H1 (cell line): ENCODE results near the gene CATSPERD. TPM values are rescaled to one million over a fixed set of nuclear protein-coding genes. Genes with fewer than 3 reads are reported as not detected.

Experiments
- CTCF ChIA-PET: fragments of 300-600 bp; sonication (Branson Sonifier 250); formaldehyde crosslinking; loops from one replicate; lab custom pipeline; 2021; ENCODE audit not compliant: partially characterized antibody; lab: Charles Lee
- POLR2A ChIA-PET: fragments of 300-600 bp; sonication (Branson Sonifier 250); formaldehyde crosslinking; loops from one replicate; lab custom pipeline; 2021; ENCODE audit warnings: inconsistent platforms; ENCODE audit not compliant: partially characterized antibody; lab: Charles Lee
- DNase-seq, 2 experiments: peaks; one replicate each; pipeline versions ENCODE4 v3.0.0 to v3.0.0-alpha.2; 2010 to 2022; ENCODE audit warnings: low spot score in 2 of 2, low read depth in 1 of 2, mixed read lengths in 1 of 2
- FAIRE-seq: peaks from 2 replicates; lab custom pipeline; 2011; peaks lifted over from hg19 to GRCh38; lab: Jason Lieb, UNC
- H2AFZ ChIP-seq: 2 replicates; pipeline ENCODE4 v1.8.1; 2012; ENCODE audit warnings: low read length, inconsistent platforms
- H2AK5ac ChIP-seq: 2 replicates; pipeline ENCODE4 v1.6.1; 2013; ENCODE audit warnings: low read depth, low read length
- H2BK120ac ChIP-seq: replicated peaks from 2 replicates; pipeline ENCODE3; 2013; ENCODE audit warnings: low read depth, low read length, inconsistent platforms
- H2BK12ac ChIP-seq: 2 replicates; pipeline ENCODE4 v1.6.1; 2013; ENCODE audit warnings: low read depth, low read length
- H2BK15ac ChIP-seq: 2 replicates; pipeline ENCODE4 v1.6.1; 2013; ENCODE audit warnings: low read length
- H2BK20ac ChIP-seq: 2 replicates; pipeline ENCODE4 v1.6.1; 2013; ENCODE audit warnings: low read length
- H2BK5ac ChIP-seq: 2 replicates; pipeline ENCODE4 v1.6.1; 2013; ENCODE audit warnings: low read depth, low read length
- H3K14ac ChIP-seq: 2 replicates; pipeline ENCODE4 v1.6.1; 2013; ENCODE audit warnings: inconsistent platforms; ENCODE audit not compliant: insufficient read length
- H3K18ac ChIP-seq: 2 replicates; pipeline ENCODE4 v1.6.1; 2013; ENCODE audit warnings: low read length; ENCODE audit errors: extremely low read depth
- H3K23ac ChIP-seq: 2 replicates; pipeline ENCODE4 v1.6.1; 2013; ENCODE audit warnings: inconsistent platforms; ENCODE audit not compliant: insufficient read length
- H3K23me2 ChIP-seq: 2 replicates; pipeline ENCODE4 v1.6.1; 2013; ENCODE audit warnings: low read depth, low read length
- H3K27ac ChIP-seq: 2 replicates; pipeline ENCODE4 v1.6.1; 2011; ENCODE audit warnings: low read depth, low read length, inconsistent platforms
- H3K27me3 ChIP-seq, 4 experiments: replicated peaks in 1 of 4; 1 replicate in 1 of 4; 2 replicates in 3 of 4; pipeline versions ENCODE4 v1.6.1 to v1.8.1; 2011 to 2013; ENCODE audit warnings: low read length in 3 of 4, mild to moderate bottlenecking in 3 of 4, inconsistent platforms in 2 of 4, mixed read lengths in 2 of 4, moderate library complexity in 1 of 4; ENCODE audit not compliant: control insufficient read depth in 3 of 4, insufficient read depth in 3 of 4; ENCODE audit errors: extremely low read depth in 1 of 4
- H3K36me3 ChIP-seq, 4 experiments: 2 replicates each; pipeline versions ENCODE4 v1.6.1 to v1.8.1; 2011 to 2013; ENCODE audit warnings: mild to moderate bottlenecking in 4 of 4, low read length in 3 of 4, moderate library complexity in 2 of 4, control low read depth in 1 of 4, inconsistent platforms in 1 of 4; ENCODE audit not compliant: insufficient read depth in 4 of 4, control insufficient read depth in 2 of 4
- H3K4ac ChIP-seq: replicated peaks from 2 replicates; pipeline ENCODE3; 2013; ENCODE audit warnings: low read length, low read depth, mixed read lengths, inconsistent platforms; ENCODE audit not compliant: insufficient read length
- H3K4me1 ChIP-seq, 4 experiments: replicated peaks in 1 of 4; 1 replicate in 1 of 4; 2 replicates in 3 of 4; pipeline versions ENCODE4 v1.6.1 to v1.8.1; 2011 to 2013; ENCODE audit warnings: low read length in 3 of 4, inconsistent platforms in 2 of 4, mixed read lengths in 1 of 4; ENCODE audit not compliant: insufficient read depth in 4 of 4, control insufficient read depth in 3 of 4
- H3K4me2 ChIP-seq, 2 experiments: 2 replicates each; pipeline versions ENCODE4 v1.6.1 to v1.8.1; 2011 to 2013; ENCODE audit warnings: low read depth in 2 of 2, low read length in 2 of 2, control low read depth in 1 of 2, inconsistent platforms in 1 of 2, mild to moderate bottlenecking in 1 of 2; ENCODE audit not compliant: insufficient read depth in 1 of 2
- H3K4me3 ChIP-seq, 4 experiments: fragments of 200-600, 300-600 bp in 1 of 4; sonication (generic), shearing (Covaris generic), sonication (Bioruptor Twin) in 1 of 4; 2 replicates each; pipeline versions ENCODE4 v1.5.1 to v1.8.1; 2011 to 2016; ENCODE audit warnings: low read length in 4 of 4, low read depth in 3 of 4, control low read depth in 2 of 4, inconsistent platforms in 2 of 4, mild to moderate bottlenecking in 2 of 4, mixed read lengths in 1 of 4, moderate library complexity in 1 of 4; ENCODE audit not compliant: insufficient read depth in 2 of 4; ENCODE audit errors: extremely low read depth in 1 of 4
- H3K56ac ChIP-seq: replicated peaks from 2 replicates; pipeline ENCODE3; 2013; ENCODE audit warnings: low read depth, mild to moderate bottlenecking, mixed read lengths, low read length, inconsistent platforms; ENCODE audit not compliant: insufficient read length
- H3K79me1 ChIP-seq: 2 replicates; pipeline ENCODE4 v1.6.1; 2013; ENCODE audit warnings: low read depth, low read length, control low read depth
- H3K79me2 ChIP-seq, 2 experiments: 2 replicates each; pipeline versions ENCODE4 v1.6.1 to v1.8.1; 2012 to 2013; ENCODE audit warnings: low read length in 2 of 2, mild to moderate bottlenecking in 2 of 2, inconsistent platforms in 1 of 2; ENCODE audit not compliant: insufficient read depth in 2 of 2, control insufficient read depth in 1 of 2
- H3K9ac ChIP-seq, 4 experiments: replicated peaks in 1 of 4; 1 replicate in 1 of 4; 2 replicates in 3 of 4; pipeline versions ENCODE4 v1.6.1 to v1.8.1; 2011 to 2013; ENCODE audit warnings: low read depth in 3 of 4, low read length in 3 of 4, control low read depth in 2 of 4, mild to moderate bottlenecking in 2 of 4, moderate library complexity in 2 of 4, inconsistent platforms in 1 of 4; ENCODE audit errors: extremely low read depth in 1 of 4
- H3K9me3 ChIP-seq, 2 experiments: 2 replicates each; pipeline versions ENCODE4 v1.6.1 to v1.8.1; 2012 to 2013; ENCODE audit warnings: mild to moderate bottlenecking in 2 of 2, moderate library complexity in 2 of 2, control low read depth in 1 of 2, inconsistent platforms in 1 of 2, low read depth in 1 of 2, low read length in 1 of 2, mixed read lengths in 1 of 2; ENCODE audit not compliant: insufficient read depth in 2 of 2
- H4K20me1 ChIP-seq, 2 experiments: replicated peaks in 1 of 2; 2 replicates each; pipeline versions ENCODE3 to v1.8.1; 2011 to 2013; ENCODE audit warnings: inconsistent platforms in 2 of 2, low read length in 2 of 2, mild to moderate bottlenecking in 1 of 2; ENCODE audit not compliant: insufficient read depth in 2 of 2, control insufficient read depth in 1 of 2
- H4K5ac ChIP-seq: 2 replicates; pipeline ENCODE4 v1.6.1; 2013; ENCODE audit warnings: low read length, low read depth, mixed read lengths, inconsistent platforms; ENCODE audit not compliant: insufficient read length
- H4K8ac ChIP-seq: 2 replicates; pipeline ENCODE4 v1.8.0; 2013; ENCODE audit warnings: mild to moderate bottlenecking, moderate library complexity, low read length, inconsistent platforms; ENCODE audit not compliant: insufficient read depth; ENCODE audit errors: extremely low read depth
- H4K91ac ChIP-seq: replicated peaks from 2 replicates; pipeline ENCODE3; 2013; ENCODE audit warnings: low read length, mixed read lengths, inconsistent platforms; ENCODE audit not compliant: insufficient read length
- CBX5 ChIP-seq: fragments of 300-800, 300-1000 bp; sonication (generic); IDR thresholded peaks from 2 replicates; pipeline ENCODE4 v1.7.1; 2016; ENCODE audit warnings: antibody characterized with exemption, low read length, low read depth
- EZH2 ChIP-seq: fragments of 200-600 bp; sonication (generic); IDR thresholded peaks from 2 replicates; pipeline ENCODE4 v1.7.1; 2012; ENCODE audit warnings: low read depth, mild to moderate bottlenecking, moderate library complexity, low read length, inconsistent platforms; ENCODE audit not compliant: severe bottlenecking
- MAX ChIP-seq: IDR thresholded peaks from 2 replicates; pipeline ENCODE4 v1.6.1; 2012; ENCODE audit warnings: inconsistent platforms
- NRF1 ChIP-seq: IDR thresholded peaks from 2 replicates; pipeline ENCODE4 v1.6.1; 2011; ENCODE audit warnings: mild to moderate bottlenecking, low read depth, low read length, improper control_type of control experiment
- POLR2AphosphoS5 ChIP-seq: IDR thresholded peaks from 2 replicates; pipeline ENCODE4 v1.6.1; 2011; ENCODE audit warnings: low read depth, low read length
- RBBP5 ChIP-seq: IDR thresholded peaks from 2 replicates; pipeline ENCODE4 v1.7.1; 2012; ENCODE audit warnings: low read depth, mild to moderate bottlenecking, inconsistent platforms, low read length, moderate library complexity, borderline replicate concordance
- SIRT6 ChIP-seq: IDR thresholded peaks from one replicate; pipeline ENCODE4 v1.7.1; 2012; ENCODE audit warnings: low read length, inconsistent platforms
- TEAD4 ChIP-seq: IDR thresholded peaks from 2 replicates; pipeline ENCODE4 v1.6.1; 2012; ENCODE audit warnings: low read depth, low read length, inconsistent platforms, mixed read lengths
- WGBS, 2 experiments: shearing (Covaris generic) in 1 of 2; methylation state at CpG; one replicate each; pipeline versions ENCODE4 v1.1.6 to v1.1.7; 2013 to 2015; ENCODE audit warnings: low lambda C conversion rate in 2 of 2, mixed read lengths in 2 of 2, inconsistent platforms in 1 of 2, low coverage in 1 of 2, missing lambda C conversion rate in 1 of 2; ENCODE audit not compliant: insufficient replicate concordance in 2 of 2, insufficient coverage in 1 of 2, insufficient read length in 1 of 2; ENCODE audit errors: extremely low coverage in 1 of 2, missing lambda C conversion rate in 1 of 2; 5-methylcytosine and 5-hydroxymethylcytosine counted together
- long read RNA-seq, 2 experiments: library from RNA in 1 of 2; library from capped mRNA in 1 of 2; stranded (forward); transcript quantifications; one replicate each; pipeline ENCODE4 v2.0.0, GENCODE V29; 2021; ENCODE audit warnings: inconsistent platforms in 1 of 2
- polyA minus RNA-seq, 3 experiments: library from RNA; depleted of rRNA, polyadenylated mRNA; stranded (reverse); fragments of >200 nt; gene quantifications; 1 replicate in 2 of 3; 2 replicates in 1 of 3; pipeline ENCODE4 v1.2.3, GENCODE V29; 2011
- polyA plus RNA-seq, 7 experiments: library from polyadenylated mRNA; depleted of rRNA in 3 of 7; stranded (reverse) in 5 of 7; unstranded in 2 of 7; fragments of >200 nt in 5 of 7; fragments of 200-250 nt in 2 of 7; gene quantifications; 1 replicate in 5 of 7; 2 replicates in 1 of 7; 4 replicates in 1 of 7; pipeline versions ENCODE4 v1.2.1 to v1.2.3, GENCODE V29; 2011 to 2013; ENCODE audit warnings: missing spikeins in 2 of 7, mixed read lengths in 2 of 7
- total RNA-seq: library from RNA; stranded (reverse); fragmentation: NEBNext Ultra II Directional; extraction: Animal tissue kit (Norgen Biotek cat#: 25700); gene quantifications from 2 replicates; pipeline ENCODE4 v1.2.1, GENCODE V29; 2021

CATSPERD gene
- not detected in 2 replicates for total RNA-seq
- polyA plus RNA-seq (2011; rRNA removed) = 0.12 TPM in 1 of 2 replicates, not detected in the other
- not detected for polyA plus RNA-seq (2011; cell fraction: cytosol; rRNA removed)
- not detected for polyA plus RNA-seq (2011; cell fraction: nucleus; rRNA removed)
- not detected in 4 replicates for polyA plus RNA-seq (2012, experiment 1 of 2)
- not detected for polyA plus RNA-seq (2012, experiment 2 of 2)
- 0.02 TPM for polyA plus RNA-seq (2013, experiment 1 of 2)
- polyA plus RNA-seq (2013, experiment 2 of 2) = 0.04 TPM
- polyA minus RNA-seq (2011; rRNA and poly(A)+ RNA removed) = 0.05 TPM in 1 of 2 replicates, not detected in the other
- polyA minus RNA-seq (2011; cell fraction: cytosol; rRNA and poly(A)+ RNA removed) = not detected
- polyA minus RNA-seq (2011; cell fraction: nucleus; rRNA and poly(A)+ RNA removed) = not detected
- long read RNA-seq, experiment 1 = 0 reads
- long read RNA-seq, experiment 2 = 0 reads

- FAIRE-seq (no peak), DNase-seq (peak; percentile 95 to 98)
- Histone ChIP-seq H3K4me2 (peak within 1 kb of the TSS; percentile 55 to 95), H2BK5ac (peak within 1 kb of the TSS; percentile 98), H2BK120ac (peak within 1 kb of the TSS; percentile 96), H2BK12ac (peak within 1 kb of the TSS; percentile 53; the same call in 1 of the 2 replicates), H2AK5ac (0 out of 2 replicates have a peak within 1 kb of the TSS, but pooled peaks have one; percentile 56), H3K4me1 (no peaks in the 10 kb centered on the region; a peak in 2 of 7 replicates), H4K5ac (peak within 1 kb of the TSS; percentile 100), H3K9ac (peak within 1 kb of the TSS; percentile 97 to 99 (median 98)), H3K79me2 (peaks cover 34 to 41% of the 10 kb centered on the region in 2 experiments), H3K9me3 (no peaks in the 10 kb centered on the region), H2BK20ac (no peak within 1 kb of the TSS), H3K4me3 (peak within 1 kb of the TSS; percentile 71 to 100 (median 98)), H3K18ac (peak within 1 kb of the TSS; percentile 100), H4K8ac (peak within 1 kb of the TSS; percentile 98), H2AFZ (peak within 1 kb of the TSS; percentile 96), H3K36me3 (peaks cover 0 to 8% (median 2%) of the 10 kb centered on the region in 4 experiments; a peak in 4 of 8 replicates), H3K27me3 (no peaks in the 10 kb centered on the region), H4K91ac (peak within 1 kb of the TSS; percentile 99), H3K23ac (no peak within 1 kb of the TSS), H3K79me1 (peaks cover 10% of the 10 kb centered on the region; the same call in 1 of the 2 replicates), H2BK15ac (peak within 1 kb of the TSS; percentile 99; the same call in 1 of the 2 replicates), H3K56ac (peak within 1 kb of the TSS; percentile 99), H3K27ac (peak within 1 kb of the TSS; percentile 97), H3K14ac (no peak within 1 kb of the TSS), H4K20me1 (peaks cover 4 to 13% of the 10 kb centered on the region in 2 experiments), H3K4ac (peak within 1 kb of the TSS; percentile 99), H3K23me2 (peaks cover 7% of the 10 kb centered on the region)
- 1% methylated on average over 84 of the region's 90 CpGs; no CpG with 5 or more reads in 1 of the 2 experiments for WGBS, 2 experiments
- POLR2A ChIA-PET = interaction anchor here (0.6 to 22.4 kb wide), 30 partner anchors 8 to 184 kb away, joined by 3 to 620 read pairs (median 5); partner anchors contain the start of genes DUS3L, FUT3, RPL36 and SAFB
- CTCF ChIA-PET = interaction anchor here (0.6 to 2.3 kb wide), 14 partner anchors 8 to 371 kb away, joined by 3 to 6 read pairs (median 3); partner anchors contain the start of gene RPL36
- TF ChIP-seq NRF1 (peak; percentile 99), MAX (peak; percentile 99), CBX5 (no peak), POLR2AphosphoS5 (peak; percentile 82), SIRT6 (no peak), RBBP5 (no peak; the same call in 1 of the 2 replicates), TEAD4 (no peak), EZH2 (no peak)
Measured at GRCh38 chr19:5719961-5720790, at the start of gene CATSPERD, which contains the start of gene LONP1. Gene CATSPERD, plus strand, starts transcription at chr19:5720637. Its CDS starts 101 bp downstream, at chr19:5720738. Gene LONP1, minus strand, starts transcription at chr19:5720146. Its CDS starts 14 bp downstream, at chr19:5720132.
